Ecto neural progenitor cell (in vitro differentiated cells): Measurements from ENCODE around the gene NXPH3.
A peak's percentile ranks its signal among the peaks of the same experiment; 100 is the strongest.

Experiments used
- DNase-seq: peaks from one replicate; pipeline ENCODE4 v3.0.0-alpha.2; 2018; ENCODE audit warnings: low spot score

NXPH3 gene

GRCh38 chr17:49576088-49576916 lies 631 bp downstream of the NXPH3 start:
- peak; percentile 89 for DNase-seq

GRCh38 chr17:49576917-49577649 lies 1.4 kb downstream of the NXPH3 start:
- DNase-seq = no peak

- no peak for DNase-seq
Measured at GRCh38 chr17:49577650-49577934, 1.9 kb downstream of the NXPH3 start.

GRCh38 chr17:49577963-49578362 lies 2.3 kb downstream of the NXPH3 start:
- no peak for DNase-seq

GRCh38 chr17:49578414-49578813 lies 2.7 kb downstream of the NXPH3 start:
- no peak for DNase-seq

- no peak for DNase-seq
Measured at GRCh38 chr17:49578952-49579500, 3.4 kb downstream of the NXPH3 start.

- DNase-seq = no peak
Measured at GRCh38 chr17:49579522-49579921, 3.9 kb downstream of the NXPH3 start.

- no peak for DNase-seq
Measured at GRCh38 chr17:49580055-49580721, 4.5 kb downstream of the NXPH3 start.

GRCh38 chr17:49580981-49581647 lies 5.4 kb downstream of the NXPH3 start:
- no peak for DNase-seq

- no peak for DNase-seq
Measured at GRCh38 chr17:49581648-49581998, 6.0 kb downstream of the NXPH3 start.

- DNase-seq = no peak
Measured at GRCh38 chr17:49582055-49582722, 6.5 kb downstream of the NXPH3 start.

- DNase-seq = no peak
Measured at GRCh38 chr17:49582789-49583188, 7.1 kb downstream of the NXPH3 start.

- DNase-seq = no peak
Measured at GRCh38 chr17:49583226-49583625, 7.6 kb downstream of the NXPH3 start.

- no peak for DNase-seq
Measured at GRCh38 chr17:49583889-49584288, 8.2 kb downstream of the NXPH3 start.

GRCh38 chr17:49585422-49586027 lies 9.9 kb downstream of the NXPH3 start:
- peak; percentile 81 for DNase-seq

- DNase-seq = no peak
Measured at GRCh38 chr17:49587366-49588073, 11.8 kb downstream of the NXPH3 start.

GRCh38 chr17:49588312-49588711 lies 12.6 kb downstream of the NXPH3 start:
- DNase-seq = no peak

- no peak for DNase-seq
Measured at GRCh38 chr17:49588726-49589576, 13.3 kb downstream of the NXPH3 start.

- DNase-seq = peak; percentile 38
Measured at GRCh38 chr17:49589577-49589927, 13.9 kb downstream of the NXPH3 start.

GRCh38 chr17:49590874-49591273 lies 15.2 kb downstream of the NXPH3 start:
- DNase-seq = peak; percentile 36
